Activated CD4-positive, alpha-beta T cell treated with anti-CD3 and anti-CD28 coated beads, Interleukin-2, amount 10 ng/mL, durations not matched to agents 7 days and 5 days (primary cell): Measurements from ENCODE around the gene MAP1LC3B2. TPM values are rescaled to one million over a fixed set of nuclear protein-coding genes. Genes with fewer than 3 reads are reported as not detected.

Experiments
- CTCF ChIA-PET: fragments of 350-600 bp; sonication (Branson Sonifier 250); formaldehyde crosslinking; loops from one replicate; lab custom pipeline; 2021; ENCODE audit warnings: antibody characterized with exemption; lab: Charles Lee
- POLR2A ChIA-PET: fragments of 350-600 bp; sonication (Branson Sonifier 250); formaldehyde crosslinking; loops from one replicate; lab custom pipeline; 2021; ENCODE audit warnings: antibody characterized with exemption; lab: Charles Lee
- DNase-seq: peaks from one replicate; pipeline ENCODE4 v3.0.0-alpha.2; 2020
- H3K27ac Mint-ChIP-seq: one replicate; pipeline ENCODE4 v1.8.0; 2021; ENCODE audit warnings: mild to moderate bottlenecking, moderate library complexity, mixed read lengths
- H3K27me3 Mint-ChIP-seq: one replicate; pipeline ENCODE4 v1.8.0; 2021; ENCODE audit warnings: mixed read lengths
- H3K36me3 Mint-ChIP-seq: one replicate; pipeline ENCODE4 v1.8.0; 2021; ENCODE audit warnings: low read depth, mixed read lengths
- H3K4me1 Mint-ChIP-seq: one replicate; pipeline ENCODE4 v1.8.0; 2021; ENCODE audit warnings: mixed read lengths
- H3K4me3 Mint-ChIP-seq: one replicate; pipeline ENCODE4 v1.8.0; 2021; ENCODE audit warnings: mild to moderate bottlenecking, moderate library complexity, mixed read lengths
- H3K9me3 Mint-ChIP-seq: one replicate; pipeline ENCODE4 v1.8.0; 2021; ENCODE audit warnings: mixed read lengths
- total RNA-seq, 2 experiments: library from RNA; stranded (reverse); gene quantifications; one replicate each; pipeline ENCODE4 v1.2.3, GENCODE V29; 2021

MAP1LC3B2 gene
- total RNA-seq, 2 experiments from 2014 or later, result 1.0 to 1.5 TPM

GRCh38 chr12:116592731-116593130 is 33.5 kb downstream of the MAP1LC3B2 start:
- Mint-ChIP-seq H3K4me3 (no peak overlapping the region), H3K9me3 (peaks cover 7% of the 10 kb centered on the region), H3K36me3 (peaks cover 16% of the 10 kb centered on the region), H3K4me1 (peaks cover 45% of the 10 kb centered on the region), H3K27ac (peak overlapping the region; percentile 42), H3K27me3 (peaks cover 6% of the 10 kb centered on the region)
- ChIA-PET CTCF (no interaction called here), POLR2A (no interaction called here)
- DNase-seq, result no peak

- ChIA-PET CTCF (interaction anchor here (0.6 to 1.2 kb wide), 2 partner anchors 8 to 175 kb away, joined by 3 read pairs; no protein-coding TSS in a partner anchor), POLR2A (no interaction called here)
- Mint-ChIP-seq H3K4me3 (peak overlapping the region; percentile 37), H3K4me1 (peaks cover 60% of the 10 kb centered on the region), H3K27ac (peak overlapping the region; percentile 90), H3K9me3 (peaks cover 7% of the 10 kb centered on the region), H3K27me3 (peaks cover 4% of the 10 kb centered on the region), H3K36me3 (peaks cover 16% of the 10 kb centered on the region)
- DNase-seq, result peak; percentile 82
These were observed 35.3 kb downstream of the MAP1LC3B2 start for GRCh38 chr12:116594325-116595038.

GRCh38 chr12:116595186-116595585 is 36.0 kb downstream of the MAP1LC3B2 start:
- Mint-ChIP-seq H3K4me3 (no peak overlapping the region), H3K27me3 (peaks cover 4% of the 10 kb centered on the region), H3K4me1 (peaks cover 67% of the 10 kb centered on the region), H3K36me3 (peaks cover 16% of the 10 kb centered on the region), H3K9me3 (peaks cover 7% of the 10 kb centered on the region), H3K27ac (no peak overlapping the region)
- CTCF ChIA-PET, result interaction anchor here (0.5 to 1.2 kb wide), 3 partner anchors 9 to 118 kb away, joined by 3 to 4 read pairs (median 3); no protein-coding TSS in a partner anchor
- POLR2A ChIA-PET, result no interaction called here
- no peak for DNase-seq

GRCh38 chr12:116595672-116596071 is 36.5 kb downstream of the MAP1LC3B2 start:
- Mint-ChIP-seq H3K9me3 (peaks cover 7% of the 10 kb centered on the region), H3K27me3 (peaks cover 4% of the 10 kb centered on the region), H3K36me3 (peaks cover 16% of the 10 kb centered on the region), H3K4me3 (no peak overlapping the region), H3K4me1 (peaks cover 68% of the 10 kb centered on the region), H3K27ac (no peak overlapping the region)
- no peak for DNase-seq
- POLR2A ChIA-PET, result no interaction called here
- CTCF ChIA-PET, result interaction anchor here (0.5 to 1.2 kb wide), 2 partner anchors 9 to 118 kb away, joined by 3 to 4 read pairs; no protein-coding TSS in a partner anchor

GRCh38 chr12:116597886-116598285 is 38.7 kb downstream of the MAP1LC3B2 start:
- ChIA-PET POLR2A (no interaction called here), CTCF (no interaction called here)

GRCh38 chr12:116598311-116599284 is 39.4 kb downstream of the MAP1LC3B2 start:
- peaks cover 7% of the 10 kb centered on the region for H3K9me3 Mint-ChIP-seq
- ChIA-PET POLR2A (no interaction called here), CTCF (no interaction called here)
- peaks cover 12% of the 10 kb centered on the region for H3K36me3 Mint-ChIP-seq
- no peak overlapping the region for H3K27ac Mint-ChIP-seq
- no peak overlapping the region for H3K4me3 Mint-ChIP-seq
- H3K4me1 Mint-ChIP-seq, result peaks cover 59% of the 10 kb centered on the region
- H3K27me3 Mint-ChIP-seq, result peaks cover 4% of the 10 kb centered on the region
- no peak for DNase-seq

More at GRCh38 chr12:116597886-116598285, 38.7 kb downstream of the MAP1LC3B2 start:
- no peak for DNase-seq
- H3K4me1 Mint-ChIP-seq, result peaks cover 64% of the 10 kb centered on the region
- peak overlapping the region; percentile 3 for H3K27ac Mint-ChIP-seq
- no peak overlapping the region for H3K4me3 Mint-ChIP-seq
- peaks cover 12% of the 10 kb centered on the region for H3K36me3 Mint-ChIP-seq
- H3K27me3 Mint-ChIP-seq, result peaks cover 4% of the 10 kb centered on the region
- H3K9me3 Mint-ChIP-seq, result peaks cover 7% of the 10 kb centered on the region

GRCh38 chr12:116599285-116600136 is 40.3 kb downstream of the MAP1LC3B2 start:
- DNase-seq, result peak; percentile 63
- peaks cover 4% of the 10 kb centered on the region for H3K27me3 Mint-ChIP-seq
- H3K4me1 Mint-ChIP-seq, result peaks cover 50% of the 10 kb centered on the region
- peaks cover 5% of the 10 kb centered on the region for H3K36me3 Mint-ChIP-seq
- no peak overlapping the region for H3K4me3 Mint-ChIP-seq
- H3K9me3 Mint-ChIP-seq, result peaks cover 2% of the 10 kb centered on the region
- CTCF ChIA-PET, result interaction anchor here (1.0 to 3.0 kb wide), 5 partner anchors 11 to 88 kb away, joined by 3 to 11 read pairs (median 4); partner anchors contain the start of gene MAP1LC3B2
- POLR2A ChIA-PET, result no interaction called here
- H3K27ac Mint-ChIP-seq, result peak overlapping the region; percentile 7

GRCh38 chr12:116600959-116601918 is 42.1 kb downstream of the MAP1LC3B2 start:
- Mint-ChIP-seq H3K27ac (no peak overlapping the region), H3K27me3 (peaks cover 7% of the 10 kb centered on the region), H3K4me1 (peaks cover 42% of the 10 kb centered on the region), H3K36me3 (no peaks in the 10 kb centered on the region), H3K9me3 (no peaks in the 10 kb centered on the region), H3K4me3 (no peak overlapping the region)
- DNase-seq, result no peak
- ChIA-PET POLR2A (no interaction called here), CTCF (interaction anchor here (0.8 to 3.0 kb wide), 5 partner anchors 10 to 126 kb away, joined by 3 to 11 read pairs (median 4); partner anchors contain the start of gene MAP1LC3B2)

- CTCF ChIA-PET, result interaction anchor here (3.0 kb wide), 1 partner anchor 9 kb away, joined by 11 read pairs; no protein-coding TSS in a partner anchor
- no peak overlapping the region for H3K27ac Mint-ChIP-seq
- no peak for DNase-seq
- peaks cover 9% of the 10 kb centered on the region for H3K27me3 Mint-ChIP-seq
- H3K9me3 Mint-ChIP-seq, result no peaks in the 10 kb centered on the region
- no peak overlapping the region for H3K4me3 Mint-ChIP-seq
- peaks cover 42% of the 10 kb centered on the region for H3K4me1 Mint-ChIP-seq
- POLR2A ChIA-PET, result no interaction called here
- no peaks in the 10 kb centered on the region for H3K36me3 Mint-ChIP-seq
These were observed 43.0 kb downstream of the MAP1LC3B2 start for GRCh38 chr12:116601933-116602810.

- Mint-ChIP-seq H3K4me3 (no peak overlapping the region), H3K27me3 (peaks cover 9% of the 10 kb centered on the region), H3K36me3 (no peaks in the 10 kb centered on the region), H3K9me3 (no peaks in the 10 kb centered on the region), H3K27ac (no peak overlapping the region), H3K4me1 (peaks cover 35% of the 10 kb centered on the region)
- DNase-seq, result no peak
- ChIA-PET POLR2A (no interaction called here), CTCF (no interaction called here)
These were observed 44.5 kb downstream of the MAP1LC3B2 start for GRCh38 chr12:116603546-116604177.
